ENCODE data around the gene FAH. TPM values are rescaled to one million over a fixed set of nuclear protein-coding genes. Genes with fewer than 3 reads are reported as not detected.

Gene FAH
- total and polyA plus RNA-seq, 8 donors = 7.6 to 40.6 (median 18.9) TPM

- Histone ChIP-seq H3K27me3 (no peaks in the 10 kb centered on the region), H3K4me1 (no peaks in the 10 kb centered on the region), H3K4me3 (no peak overlapping the region), H3K36me3 (no peaks in the 10 kb centered on the region), H3K9me3 (no peaks in the 10 kb centered on the region), H3K27ac (no peak overlapping the region)
- 61 to 86% (median 81%) methylated on average over 1 of the region's 1 CpG for WGBS, 5 donors
- no peak for DNase-seq
- intact Hi-C loops (cut with DNase I; ENCODE audit: low total_unique reads) = no loop called here
- TF ChIP-seq POLR2AphosphoS5 (IDR thresholded peaks at IDR 0.05) (no peak), EP300 (IDR thresholded peaks at IDR 0.05) (no peak), POLR2A (IDR thresholded peaks at IDR 0.05) (no peak)
- TF ChIP-seq, protein P1, sequence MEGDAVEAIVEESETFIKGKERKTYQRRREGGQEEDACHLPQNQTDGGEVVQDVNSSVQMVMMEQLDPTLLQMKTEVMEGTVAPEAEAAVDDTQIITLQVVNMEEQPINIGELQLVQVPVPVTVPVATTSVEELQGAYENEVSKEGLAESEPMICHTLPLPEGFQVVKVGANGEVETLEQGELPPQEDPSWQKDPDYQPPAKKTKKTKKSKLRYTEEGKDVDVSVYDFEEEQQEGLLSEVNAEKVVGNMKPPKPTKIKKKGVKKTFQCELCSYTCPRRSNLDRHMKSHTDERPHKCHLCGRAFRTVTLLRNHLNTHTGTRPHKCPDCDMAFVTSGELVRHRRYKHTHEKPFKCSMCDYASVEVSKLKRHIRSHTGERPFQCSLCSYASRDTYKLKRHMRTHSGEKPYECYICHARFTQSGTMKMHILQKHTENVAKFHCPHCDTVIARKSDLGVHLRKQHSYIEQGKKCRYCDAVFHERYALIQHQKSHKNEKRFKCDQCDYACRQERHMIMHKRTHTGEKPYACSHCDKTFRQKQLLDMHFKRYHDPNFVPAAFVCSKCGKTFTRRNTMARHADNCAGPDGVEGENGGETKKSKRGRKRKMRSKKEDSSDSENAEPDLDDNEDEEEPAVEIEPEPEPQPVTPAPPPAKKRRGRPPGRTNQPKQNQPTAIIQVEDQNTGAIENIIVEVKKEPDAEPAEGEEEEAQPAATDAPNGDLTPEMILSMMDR (IDR thresholded peaks at IDR 0.05) = no peak
Measured at GRCh38 chr15:80194186-80194585, 41.4 kb downstream of the FAH start.

DNA sequence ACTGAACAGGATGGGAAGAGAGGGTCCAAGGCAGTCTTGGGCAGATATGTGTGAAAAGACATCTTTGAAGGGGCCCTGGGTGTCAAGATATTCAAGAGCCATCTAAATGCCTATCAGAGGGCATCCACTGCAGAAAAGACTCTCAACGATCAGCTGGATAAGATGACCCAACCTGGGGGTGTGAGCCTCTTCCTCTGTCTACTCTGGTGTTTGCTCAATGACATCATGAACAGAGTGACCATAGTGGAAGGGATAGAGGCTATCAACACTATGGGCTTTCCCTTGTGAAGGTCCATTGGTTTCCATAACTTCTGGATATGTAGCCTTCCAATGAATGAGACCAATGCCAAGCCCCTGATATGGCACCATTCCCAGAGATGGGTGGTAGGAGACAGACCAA is 42.1 kb downstream of the FAH start:
- H3K9me3 ChIP-seq = no peaks in the 10 kb centered on the region
- no peak overlapping the region for H3K27ac ChIP-seq
- no peaks in the 10 kb centered on the region for H3K4me1 ChIP-seq
- H3K4me3 ChIP-seq = no peak overlapping the region
- TF ChIP-seq POLR2AphosphoS5 (IDR thresholded peaks at IDR 0.05) (no peak), POLR2A (IDR thresholded peaks at IDR 0.05) (no peak), EP300 (IDR thresholded peaks at IDR 0.05) (no peak)
- TF ChIP-seq, protein P1 (IDR thresholded peaks at IDR 0.05) = no peak
- no peaks in the 10 kb centered on the region for H3K27me3 ChIP-seq
- intact Hi-C loops (cut with DNase I; ENCODE audit: low total_unique reads) = no loop called here
- H3K36me3 ChIP-seq = no peaks in the 10 kb centered on the region
- 79 to 100% (median 82%) methylated on average over 1 of the region's 1 CpG for WGBS, 5 donors
- no peak for DNase-seq

GRCh38 chr15:80199366-80199765 is 46.6 kb downstream of the FAH start:
- Histone ChIP-seq H3K27me3 (no peaks in the 10 kb centered on the region), H3K4me3 (no peak overlapping the region), H3K9me3 (no peaks in the 10 kb centered on the region), H3K36me3 (peaks cover 0 to 12% (median 2%) of the 10 kb centered on the region in 4 donors), H3K4me1 (no peaks in the 10 kb centered on the region), H3K27ac (no peak overlapping the region)
- no peak for TF ChIP-seq POLR2AphosphoS5 (IDR thresholded peaks at IDR 0.05)
- TF ChIP-seq, protein P1 (IDR thresholded peaks at IDR 0.05) = no peak
- TF ChIP-seq POLR2A (IDR thresholded peaks at IDR 0.05) = no peak
- no peak for TF ChIP-seq EP300 (IDR thresholded peaks at IDR 0.05)
- no peak for DNase-seq
- WGBS, 5 donors = 60 to 69% (median 62%) methylated on average over 2 of the region's 2 CpGs
- intact Hi-C loops (cut with DNase I; ENCODE audit: low total_unique reads) = no loop called here

DNA sequence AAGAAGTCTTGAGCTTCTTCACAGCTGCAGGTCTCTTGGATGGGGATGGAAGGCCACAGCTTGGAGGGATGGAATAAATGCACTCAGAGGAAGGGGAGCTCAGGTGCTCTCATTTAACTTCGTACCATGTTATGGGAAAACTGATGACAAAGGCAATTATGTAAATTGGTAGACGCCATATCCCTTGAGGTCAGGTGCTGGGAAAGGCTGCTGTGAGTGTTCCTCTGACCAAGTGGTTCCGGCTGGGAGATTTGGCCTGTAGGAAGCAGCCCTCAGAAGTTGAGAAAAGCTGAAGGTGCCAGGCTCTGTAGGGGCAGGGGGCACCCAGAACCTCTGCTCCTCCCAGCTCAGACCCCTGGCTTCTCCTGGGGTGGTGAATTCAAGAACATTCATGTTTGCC is 47.1 kb downstream of the FAH start:
- no peak for DNase-seq
- WGBS, 5 donors = 58 to 94% (median 94%) methylated on average over 3 of the region's 3 CpGs

More for the DNA sequence above, 47.1 kb downstream of the FAH start:
- Histone ChIP-seq H3K36me3 (peaks cover 0 to 12% (median 2%) of the 10 kb centered on the region in 4 donors), H3K4me3 (no peak overlapping the region), H3K27ac (no peak overlapping the region), H3K9me3 (no peaks in the 10 kb centered on the region), H3K27me3 (no peaks in the 10 kb centered on the region), H3K4me1 (no peaks in the 10 kb centered on the region)
- TF ChIP-seq POLR2A (IDR thresholded peaks at IDR 0.05) (no peak), POLR2AphosphoS5 (IDR thresholded peaks at IDR 0.05) (no peak), EP300 (IDR thresholded peaks at IDR 0.05) (no peak)
- TF ChIP-seq, protein P1 (IDR thresholded peaks at IDR 0.05) = no peak
- intact Hi-C loops (cut with DNase I; ENCODE audit: low total_unique reads) = no loop called here
